HCT116 (cell line): ENCODE data around the gene AGAP1. TPM values are rescaled to one million over a fixed set of nuclear protein-coding genes. Genes with fewer than 3 reads are reported as not detected.

Experiments used
- ATAC-seq: fragments of 200-7000 bp; cut with Tn5 transposase; 2 replicates; pipeline ENCODE4 v1.9.1; 2020; ENCODE audit warnings: mild to moderate bottlenecking, moderate library complexity
- BruUV-seq: library from RNA; stranded (reverse); fragments of 400-500 nt; replicated peaks from 2 replicates; lab custom pipeline; 2021; lab: Mats Ljungman, UMichigan
- CTCF ChIA-PET: fragments of 300-600 bp; sonication (Branson Sonifier 250); formaldehyde crosslinking; loops from one replicate; lab custom pipeline; 2021; ENCODE audit warnings: antibody characterized with exemption; lab: Charles Lee
- POLR2A ChIA-PET: fragments of 300-600, 350-600 bp; sonication (Branson Sonifier 250); formaldehyde crosslinking; loops from one replicate; lab custom pipeline; 2021; ENCODE audit warnings: antibody characterized with exemption; lab: Charles Lee
- RAD21 ChIA-PET, 2 experiments: fragments of 300-600 bp; sonication (Branson Sonifier 250); formaldehyde crosslinking; loops; one replicate each; lab custom pipeline; 2023; ENCODE audit warnings: low total read pairs in 2 of 2; ENCODE audit not compliant: uncharacterized antibody in 2 of 2, unreplicated experiment in 2 of 2, low non-redundant PET in 1 of 2; lab: Charles Lee
- DNase-seq: peaks from one replicate; pipeline ENCODE4 v3.0.0-alpha.2; 2010; ENCODE audit warnings: low read depth, low spot score
- H2AFZ ChIP-seq: fragments of 200-600 bp; shearing (Covaris generic), sonication (generic); 2 replicates; pipeline ENCODE4 v1.6.1; 2017; ENCODE audit warnings: low read depth, mixed run types, mixed read lengths, antibody characterized with exemption, low read length; ENCODE audit not compliant: poor library complexity, severe bottlenecking
- H3K27ac ChIP-seq: 2 replicates; pipeline ENCODE4 v1.5.1; 2012; ENCODE audit warnings: low read depth, low read length
- H3K27me3 ChIP-seq: fragments of 200-600 bp; sonication (generic); 2 replicates; pipeline ENCODE4 v1.6.1; 2016; ENCODE audit warnings: mixed run types, low read length, mixed read lengths; ENCODE audit not compliant: insufficient read depth
- H3K36me3 ChIP-seq, 2 experiments: fragments of 200-500 bp in 1 of 2; fragments of 200-600 bp in 1 of 2; sonication (Bioruptor generic) in 1 of 2; sonication (generic) in 1 of 2; 2 replicates each; pipeline versions ENCODE4 v1.5.1 to v1.6.1; 2014 to 2016; ENCODE audit warnings: low read length in 2 of 2, inconsistent platforms in 1 of 2, mixed read lengths in 1 of 2, mixed run types in 1 of 2; ENCODE audit not compliant: insufficient read depth in 2 of 2, control insufficient read depth in 1 of 2
- H3K4me1 ChIP-seq, 2 experiments: fragments of 200-600 bp in 1 of 2; sonication (generic) in 1 of 2; 2 replicates each; pipeline versions ENCODE4 v1.5.1 to v1.6.1; 2012 to 2017; ENCODE audit warnings: low read length in 2 of 2, inconsistent platforms in 1 of 2, mild to moderate bottlenecking in 1 of 2, mixed read lengths in 1 of 2, mixed run types in 1 of 2, moderate library complexity in 1 of 2; ENCODE audit not compliant: insufficient read depth in 2 of 2, control insufficient read depth in 1 of 2
- H3K4me2 ChIP-seq: fragments of 200-600 bp; sonication (generic); 2 replicates; pipeline ENCODE4 v1.6.1; 2017; ENCODE audit warnings: mixed run types, low read length, mixed read lengths
- H3K4me3 ChIP-seq, 2 experiments: fragments of 200-600 bp in 1 of 2; sonication (generic) in 1 of 2; replicated peaks in 1 of 2; 2 replicates each; pipeline ENCODE4 v1.5.1; 2011 to 2016; ENCODE audit warnings: low read length in 2 of 2, control low read depth in 1 of 2, low read depth in 1 of 2, mild to moderate bottlenecking in 1 of 2, mixed read lengths in 1 of 2, mixed run types in 1 of 2
- H3K79me2 ChIP-seq: fragments of 200-600 bp; sonication (generic); 2 replicates; pipeline ENCODE4 v1.6.1; 2017; ENCODE audit warnings: mild to moderate bottlenecking, mixed run types, low read length, moderate library complexity, mixed read lengths; ENCODE audit not compliant: insufficient read depth
- H3K9ac ChIP-seq: fragments of 200-600 bp; sonication (generic); 2 replicates; pipeline ENCODE4 v1.6.1; 2016; ENCODE audit warnings: low read length, mixed read lengths
- H3K9me2 ChIP-seq: fragments of 200-600 bp; sonication (generic), shearing (Covaris generic); 2 replicates; pipeline ENCODE4 v1.6.1; 2017; ENCODE audit warnings: mixed run types, mild to moderate bottlenecking, moderate library complexity; ENCODE audit not compliant: insufficient read depth
- H3K9me3 ChIP-seq, 2 experiments: fragments of 200-500 bp in 1 of 2; fragments of 200-600 bp in 1 of 2; sonication (Bioruptor generic) in 1 of 2; sonication (generic) in 1 of 2; 2 replicates each; pipeline ENCODE4 v1.6.1; 2014 to 2017; ENCODE audit warnings: low read length in 2 of 2, mixed read lengths in 2 of 2, inconsistent platforms in 1 of 2, low read depth in 1 of 2, mild to moderate bottlenecking in 1 of 2, mixed run types in 1 of 2, moderate library complexity in 1 of 2; ENCODE audit not compliant: control insufficient read depth in 1 of 2, insufficient read depth in 1 of 2
- H4K20me1 ChIP-seq: fragments of 200-600 bp; sonication (generic), shearing (Covaris generic); 2 replicates; pipeline ENCODE4 v1.6.1; 2017; ENCODE audit warnings: mixed run types, mild to moderate bottlenecking, moderate library complexity; ENCODE audit not compliant: insufficient read depth
- ATF3 ChIP-seq: IDR thresholded peaks from 2 replicates; pipeline ENCODE4 v1.6.1; 2012
- CEBPB ChIP-seq: IDR thresholded peaks from 2 replicates; pipeline ENCODE4 v1.6.1; 2012; ENCODE audit warnings: low read depth
- EGR1 ChIP-seq: IDR thresholded peaks from 2 replicates; pipeline ENCODE4 v1.6.1; 2012; ENCODE audit warnings: low read depth
- ELF1 ChIP-seq: IDR thresholded peaks from 2 replicates; pipeline ENCODE4 v1.6.1; 2012; ENCODE audit warnings: low read depth, borderline replicate concordance
- EZH2 ChIP-seq: fragments of 200-600 bp; sonication (generic); IDR thresholded peaks from 2 replicates; pipeline ENCODE4 v1.6.1; 2017; ENCODE audit warnings: antibody characterized with exemption, mixed run types
- EZH2phosphoT487 ChIP-seq: fragments of 200-600 bp; IDR thresholded peaks from 2 replicates; pipeline ENCODE4 v1.6.1; 2018; ENCODE audit warnings: antibody characterized with exemption, borderline replicate concordance
- FOSL1 ChIP-seq: IDR thresholded peaks from 2 replicates; pipeline ENCODE4 v1.6.1; 2012; ENCODE audit warnings: low read depth
- SIN3A ChIP-seq: IDR thresholded peaks from 2 replicates; pipeline ENCODE4 v1.6.1; 2012; ENCODE audit warnings: low read depth
- SP1 ChIP-seq: IDR thresholded peaks from 2 replicates; pipeline ENCODE4 v1.6.1; 2012; ENCODE audit warnings: low read depth
- YY1 ChIP-seq: IDR thresholded peaks from 2 replicates; pipeline ENCODE4 v1.6.1; 2011; ENCODE audit warnings: low read length, low read depth, moderate library complexity, mild to moderate bottlenecking; ENCODE audit not compliant: insufficient replicate concordance; ENCODE audit errors: extremely low read depth
- ZFX ChIP-seq: fragments of 450-650 bp; IDR thresholded peaks from 2 replicates; pipeline ENCODE4 v1.6.1; 2017
- intact Hi-C: fragments of 100-400 bp; cut with micrococcal nuclease; formaldehyde crosslinking; loops from 2 replicates; pipeline ENCODE4 v1.10.0; 2022
- total RNA-seq: library from RNA; stranded (reverse); gene quantifications from one replicate; pipeline ENCODE4 v1.2.1, GENCODE V29; 2021; ENCODE audit not compliant: unreplicated experiment

Gene AGAP1
- total RNA-seq, 1 experiment from 2014 or later = 43.8 TPM

GRCh38 chr2:235515821-235516220 is 22.0 kb downstream of the AGAP1 start:
- H4K20me1 ChIP-seq = peaks cover 8% of the 10 kb centered on the region; the same call in 1 of the 2 replicates
- H3K27me3 ChIP-seq = no peaks in the 10 kb centered on the region
- H3K27ac ChIP-seq = no peak overlapping the region
- no peaks in the 10 kb centered on the region for H3K9me3 ChIP-seq
- H3K4me3 ChIP-seq = no peak overlapping the region
- DNase-seq (no peak), ATAC-seq (no peak)
- H3K4me1 ChIP-seq = peaks cover 20 to 42% of the 10 kb centered on the region in 2 experiments
- CTCF ChIA-PET = no interaction called here
- H3K9ac ChIP-seq = no peak overlapping the region
- no TSS peak for BruUV-seq
- POLR2A ChIA-PET = no interaction called here
- TF ChIP-seq SIN3A (no peak), EZH2phosphoT487 (no peak), ELF1 (no peak)
- no peak overlapping the region for H2AFZ ChIP-seq
- H3K79me2 ChIP-seq = peaks cover 100% of the 10 kb centered on the region
- RAD21 ChIA-PET = no interaction called here
- H3K36me3 ChIP-seq = no peaks in the 10 kb centered on the region
- H3K4me2 ChIP-seq = no peak overlapping the region
- no peaks in the 10 kb centered on the region for H3K9me2 ChIP-seq
- intact Hi-C loops = no loop called here

- Histone ChIP-seq H3K27me3 (no peaks in the 10 kb centered on the region), H4K20me1 (peaks cover 9% of the 10 kb centered on the region; the same call in 1 of the 2 replicates), H2AFZ (no peak overlapping the region), H3K36me3 (no peaks in the 10 kb centered on the region), H3K4me1 (peaks cover 16 to 38% of the 10 kb centered on the region in 2 experiments), H3K4me2 (no peak overlapping the region), H3K79me2 (peaks cover 100% of the 10 kb centered on the region), H3K9ac (no peak overlapping the region), H3K9me3 (no peaks in the 10 kb centered on the region), H3K4me3 (no peak overlapping the region), H3K27ac (no peak overlapping the region), H3K9me2 (no peaks in the 10 kb centered on the region)
- no peak for DNase-seq
- RAD21 ChIA-PET = no interaction called here
- BruUV-seq = no TSS peak
- POLR2A ChIA-PET = no interaction called here
- intact Hi-C loops = no loop called here
- TF ChIP-seq SIN3A (no peak), ZFX (no peak), SP1 (no peak), EZH2 (no peak), YY1 (no peak), FOSL1 (no peak), CEBPB (no peak), ATF3 (no peak), EGR1 (no peak)
- CTCF ChIA-PET = no interaction called here
- ATAC-seq = no peak
These were observed 22.4 kb downstream of the AGAP1 start for GRCh38 chr2:235516257-235516656.
